ENCODE measurements around the gene RANBP17. TPM values are rescaled to one million over a fixed set of nuclear protein-coding genes. Genes with fewer than 3 reads are reported as not detected.

The RANBP17 gene
- total and polyA plus RNA-seq, 2 experiments from 2014 or later, result 43.8 to 53.1 TPM

- TF ChIP-seq, protein P1, sequence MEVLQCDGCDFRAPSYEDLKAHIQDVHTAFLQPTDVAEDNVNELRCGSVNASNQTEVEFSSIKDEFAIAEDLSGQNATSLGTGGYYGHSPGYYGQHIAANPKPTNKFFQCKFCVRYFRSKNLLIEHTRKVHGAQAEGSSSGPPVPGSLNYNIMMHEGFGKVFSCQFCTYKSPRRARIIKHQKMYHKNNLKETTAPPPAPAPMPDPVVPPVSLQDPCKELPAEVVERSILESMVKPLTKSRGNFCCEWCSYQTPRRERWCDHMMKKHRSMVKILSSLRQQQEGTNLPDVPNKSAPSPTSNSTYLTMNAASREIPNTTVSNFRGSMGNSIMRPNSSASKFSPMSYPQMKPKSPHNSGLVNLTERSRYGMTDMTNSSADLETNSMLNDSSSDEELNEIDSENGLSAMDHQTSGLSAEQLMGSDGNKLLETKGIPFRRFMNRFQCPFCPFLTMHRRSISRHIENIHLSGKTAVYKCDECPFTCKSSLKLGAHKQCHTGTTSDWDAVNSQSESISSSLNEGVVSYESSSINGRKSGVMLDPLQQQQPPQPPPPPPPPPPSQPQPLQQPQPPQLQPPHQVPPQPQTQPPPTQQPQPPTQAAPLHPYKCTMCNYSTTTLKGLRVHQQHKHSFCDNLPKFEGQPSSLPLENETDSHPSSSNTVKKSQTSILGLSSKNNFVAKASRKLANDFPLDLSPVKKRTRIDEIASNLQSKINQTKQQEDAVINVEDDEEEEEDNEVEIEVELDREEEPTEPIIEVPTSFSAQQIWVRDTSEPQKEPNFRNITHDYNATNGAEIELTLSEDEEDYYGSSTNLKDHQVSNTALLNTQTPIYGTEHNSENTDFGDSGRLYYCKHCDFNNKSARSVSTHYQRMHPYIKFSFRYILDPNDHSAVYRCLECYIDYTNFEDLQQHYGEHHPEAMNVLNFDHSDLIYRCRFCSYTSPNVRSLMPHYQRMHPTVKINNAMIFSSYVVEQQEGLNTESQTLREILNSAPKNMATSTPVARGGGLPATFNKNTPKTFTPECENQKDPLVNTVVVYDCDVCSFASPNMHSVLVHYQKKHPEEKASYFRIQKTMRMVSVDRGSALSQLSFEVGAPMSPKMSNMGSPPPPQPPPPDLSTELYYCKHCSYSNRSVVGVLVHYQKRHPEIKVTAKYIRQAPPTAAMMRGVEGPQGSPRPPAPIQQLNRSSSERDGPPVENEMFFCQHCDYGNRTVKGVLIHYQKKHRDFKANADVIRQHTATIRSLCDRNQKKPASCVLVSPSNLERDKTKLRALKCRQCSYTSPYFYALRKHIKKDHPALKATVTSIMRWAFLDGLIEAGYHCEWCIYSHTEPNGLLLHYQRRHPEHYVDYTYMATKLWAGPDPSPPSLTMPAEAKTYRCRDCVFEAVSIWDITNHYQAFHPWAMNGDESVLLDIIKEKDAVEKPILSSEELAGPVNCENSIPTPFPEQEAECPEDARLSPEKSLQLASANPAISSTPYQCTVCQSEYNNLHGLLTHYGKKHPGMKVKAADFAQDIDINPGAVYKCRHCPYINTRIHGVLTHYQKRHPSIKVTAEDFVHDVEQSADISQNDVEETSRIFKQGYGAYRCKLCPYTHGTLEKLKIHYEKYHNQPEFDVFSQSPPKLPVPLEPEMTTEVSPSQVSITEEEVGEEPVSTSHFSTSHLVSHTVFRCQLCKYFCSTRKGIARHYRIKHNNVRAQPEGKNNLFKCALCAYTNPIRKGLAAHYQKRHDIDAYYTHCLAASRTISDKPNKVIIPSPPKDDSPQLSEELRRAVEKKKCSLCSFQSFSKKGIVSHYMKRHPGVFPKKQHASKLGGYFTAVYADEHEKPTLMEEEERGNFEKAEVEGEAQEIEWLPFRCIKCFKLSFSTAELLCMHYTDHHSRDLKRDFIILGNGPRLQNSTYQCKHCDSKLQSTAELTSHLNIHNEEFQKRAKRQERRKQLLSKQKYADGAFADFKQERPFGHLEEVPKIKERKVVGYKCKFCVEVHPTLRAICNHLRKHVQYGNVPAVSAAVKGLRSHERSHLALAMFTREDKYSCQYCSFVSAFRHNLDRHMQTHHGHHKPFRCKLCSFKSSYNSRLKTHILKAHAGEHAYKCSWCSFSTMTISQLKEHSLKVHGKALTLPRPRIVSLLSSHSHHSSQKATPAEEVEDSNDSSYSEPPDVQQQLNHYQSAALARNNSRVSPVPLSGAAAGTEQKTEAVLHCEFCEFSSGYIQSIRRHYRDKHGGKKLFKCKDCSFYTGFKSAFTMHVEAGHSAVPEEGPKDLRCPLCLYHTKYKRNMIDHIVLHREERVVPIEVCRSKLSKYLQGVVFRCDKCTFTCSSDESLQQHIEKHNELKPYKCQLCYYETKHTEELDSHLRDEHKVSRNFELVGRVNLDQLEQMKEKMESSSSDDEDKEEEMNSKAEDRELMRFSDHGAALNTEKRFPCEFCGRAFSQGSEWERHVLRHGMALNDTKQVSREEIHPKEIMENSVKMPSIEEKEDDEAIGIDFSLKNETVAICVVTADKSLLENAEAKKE (CRISPR knock-in tag; IDR thresholded peaks at IDR 0.05), result no peak
- TF ChIP-seq JUNB (IDR thresholded peaks at IDR 0.05; ENCODE audit: unreplicated experiment) (no peak), ZNF114 (CRISPR knock-in tag; IDR thresholded peaks at IDR 0.05) (no peak), POLR2AphosphoS5 (IDR thresholded peaks at IDR 0.05; ENCODE audit: low read depth) (no peak), EZH2phosphoT487 (IDR thresholded peaks at IDR 0.05; ENCODE audit: unreplicated experiment) (no peak), NANOG (IDR thresholded peaks at IDR 0.05; ENCODE audit: borderline replicate concordance) (no peak), CREB1 (CRISPR knock-in tag; IDR thresholded peaks at IDR 0.05; ENCODE audit: low read depth) (no peak)
Measured at GRCh38 chr5:171249460-171249859, 387.6 kb downstream of the RANBP17 start (continued).

GRCh38 chr5:171250738-171251137, 388.9 kb downstream of the RANBP17 start:
- Histone ChIP-seq H3K27me3 (ENCODE audit: insufficient read depth) (no peaks in the 10 kb centered on the region), H3K36me3 (ENCODE audit: insufficient read depth) (no peaks in the 10 kb centered on the region), H3F3A (replicated peaks; ENCODE audit: low read depth) (no peaks in the 10 kb centered on the region), H2AFZ (no peak overlapping the region), H4K20me1 (replicated peaks; ENCODE audit: insufficient read depth) (no peaks in the 10 kb centered on the region), H3K79me2 (replicated peaks; ENCODE audit: insufficient read depth) (no peaks in the 10 kb centered on the region), H3K4me1 (ENCODE audit: insufficient read depth) (no peaks in the 10 kb centered on the region), H3K4me2 (no peak overlapping the region), H3K27ac (ENCODE audit: low read depth) (no peak overlapping the region), H3K4me3 (no peak overlapping the region), H3K9me2 (ENCODE audit: insufficient read depth) (no peaks in the 10 kb centered on the region)
- no peak overlapping the region for H3K4me3 Mint-ChIP-seq
- no peaks in the 10 kb centered on the region for H3K27me3 Mint-ChIP-seq (ENCODE audit: insufficient read depth, low read depth, poor library complexity)
- no peak for DNase-seq (ENCODE audit: low spot score)
- no peak for ATAC-seq
- peaks cover 3% of the 10 kb centered on the region for H3K9me3 Mint-ChIP-seq
- no peaks in the 10 kb centered on the region for H3K4me1 Mint-ChIP-seq
- peaks cover 18% of the 10 kb centered on the region for H3K36me3 Mint-ChIP-seq (ENCODE audit: low read depth)
- H3K27ac Mint-ChIP-seq, result no peak overlapping the region
- no peak for TF ChIP-seq STAT1 (IDR thresholded peaks at IDR 0.05; ENCODE audit: unreplicated experiment)
- TF ChIP-seq JUNB (IDR thresholded peaks at IDR 0.05; ENCODE audit: unreplicated experiment), result no peak
- TF ChIP-seq POLR2AphosphoS5 (IDR thresholded peaks at IDR 0.05; ENCODE audit: low read depth), result no peak
- TF ChIP-seq, protein P2, sequence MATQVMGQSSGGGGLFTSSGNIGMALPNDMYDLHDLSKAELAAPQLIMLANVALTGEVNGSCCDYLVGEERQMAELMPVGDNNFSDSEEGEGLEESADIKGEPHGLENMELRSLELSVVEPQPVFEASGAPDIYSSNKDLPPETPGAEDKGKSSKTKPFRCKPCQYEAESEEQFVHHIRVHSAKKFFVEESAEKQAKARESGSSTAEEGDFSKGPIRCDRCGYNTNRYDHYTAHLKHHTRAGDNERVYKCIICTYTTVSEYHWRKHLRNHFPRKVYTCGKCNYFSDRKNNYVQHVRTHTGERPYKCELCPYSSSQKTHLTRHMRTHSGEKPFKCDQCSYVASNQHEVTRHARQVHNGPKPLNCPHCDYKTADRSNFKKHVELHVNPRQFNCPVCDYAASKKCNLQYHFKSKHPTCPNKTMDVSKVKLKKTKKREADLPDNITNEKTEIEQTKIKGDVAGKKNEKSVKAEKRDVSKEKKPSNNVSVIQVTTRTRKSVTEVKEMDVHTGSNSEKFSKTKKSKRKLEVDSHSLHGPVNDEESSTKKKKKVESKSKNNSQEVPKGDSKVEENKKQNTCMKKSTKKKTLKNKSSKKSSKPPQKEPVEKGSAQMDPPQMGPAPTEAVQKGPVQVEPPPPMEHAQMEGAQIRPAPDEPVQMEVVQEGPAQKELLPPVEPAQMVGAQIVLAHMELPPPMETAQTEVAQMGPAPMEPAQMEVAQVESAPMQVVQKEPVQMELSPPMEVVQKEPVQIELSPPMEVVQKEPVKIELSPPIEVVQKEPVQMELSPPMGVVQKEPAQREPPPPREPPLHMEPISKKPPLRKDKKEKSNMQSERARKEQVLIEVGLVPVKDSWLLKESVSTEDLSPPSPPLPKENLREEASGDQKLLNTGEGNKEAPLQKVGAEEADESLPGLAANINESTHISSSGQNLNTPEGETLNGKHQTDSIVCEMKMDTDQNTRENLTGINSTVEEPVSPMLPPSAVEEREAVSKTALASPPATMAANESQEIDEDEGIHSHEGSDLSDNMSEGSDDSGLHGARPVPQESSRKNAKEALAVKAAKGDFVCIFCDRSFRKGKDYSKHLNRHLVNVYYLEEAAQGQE (IDR thresholded peaks at IDR 0.05; ENCODE audit: unreplicated experiment), result no peak
- TF ChIP-seq ZNF114 (CRISPR knock-in tag; IDR thresholded peaks at IDR 0.05), result no peak
- no peak for TF ChIP-seq ETS1 (IDR thresholded peaks at IDR 0.05)
- TF ChIP-seq EZH2 (IDR thresholded peaks at IDR 0.05; ENCODE audit: low read depth, unreplicated experiment), result no peak
- TF ChIP-seq, protein P3, sequence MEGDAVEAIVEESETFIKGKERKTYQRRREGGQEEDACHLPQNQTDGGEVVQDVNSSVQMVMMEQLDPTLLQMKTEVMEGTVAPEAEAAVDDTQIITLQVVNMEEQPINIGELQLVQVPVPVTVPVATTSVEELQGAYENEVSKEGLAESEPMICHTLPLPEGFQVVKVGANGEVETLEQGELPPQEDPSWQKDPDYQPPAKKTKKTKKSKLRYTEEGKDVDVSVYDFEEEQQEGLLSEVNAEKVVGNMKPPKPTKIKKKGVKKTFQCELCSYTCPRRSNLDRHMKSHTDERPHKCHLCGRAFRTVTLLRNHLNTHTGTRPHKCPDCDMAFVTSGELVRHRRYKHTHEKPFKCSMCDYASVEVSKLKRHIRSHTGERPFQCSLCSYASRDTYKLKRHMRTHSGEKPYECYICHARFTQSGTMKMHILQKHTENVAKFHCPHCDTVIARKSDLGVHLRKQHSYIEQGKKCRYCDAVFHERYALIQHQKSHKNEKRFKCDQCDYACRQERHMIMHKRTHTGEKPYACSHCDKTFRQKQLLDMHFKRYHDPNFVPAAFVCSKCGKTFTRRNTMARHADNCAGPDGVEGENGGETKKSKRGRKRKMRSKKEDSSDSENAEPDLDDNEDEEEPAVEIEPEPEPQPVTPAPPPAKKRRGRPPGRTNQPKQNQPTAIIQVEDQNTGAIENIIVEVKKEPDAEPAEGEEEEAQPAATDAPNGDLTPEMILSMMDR (conservative IDR thresholded peaks at IDR 0.05; ENCODE audit: low read depth in 2 of 2), result no peak
- TF ChIP-seq NANOG (IDR thresholded peaks at IDR 0.05; ENCODE audit: borderline replicate concordance), result no peak
- no peak for TF ChIP-seq EZH2phosphoT487 (IDR thresholded peaks at IDR 0.05; ENCODE audit: unreplicated experiment)

Data from GM23338 (cell line).